GM18867 (cell line): ENCODE data around the gene BOLA1.
"Not testable (repeated sequence)": the region's sequence is repeated elsewhere in the genome, so short reads cannot be mapped to it uniquely, and the experiment has no call there.

Experiments used
- ATAC-seq: cut with Tn5 transposase; IDR thresholded peaks from one replicate; pipeline ENCODE4 v1.9.1; 2021; ENCODE audit warnings: mild to moderate bottlenecking, moderate library complexity; ENCODE audit not compliant: unreplicated experiment

BOLA1 gene

GRCh38 chr1:149927563-149928400 is 28.4 kb downstream of the BOLA1 start, which contains the start of gene SF3B4:
Gene SF3B4, minus strand, starts transcription at chr1:149927803. Its CDS starts 44 bp downstream, at chr1:149927759.
- peak; percentile 93 for ATAC-seq

- no peak for ATAC-seq
These were observed 29.0 kb downstream of the BOLA1 start for GRCh38 chr1:149928401-149928724.

- no peak for ATAC-seq
These were observed 30.5 kb downstream of the BOLA1 start for GRCh38 chr1:149929856-149930255.

- no peak for ATAC-seq
These were observed 31.9 kb downstream of the BOLA1 start for GRCh38 chr1:149931212-149931790.

GRCh38 chr1:149932474-149932873 is 33.1 kb downstream of the BOLA1 start:
- no peak for ATAC-seq

- no peak for ATAC-seq
These were observed 33.8 kb downstream of the BOLA1 start for GRCh38 chr1:149933208-149933607.

- no peak for ATAC-seq
These were observed 35.0 kb downstream of the BOLA1 start for GRCh38 chr1:149934356-149934755.

- no peak for ATAC-seq
These were observed 37.0 kb downstream of the BOLA1 start, which contains the start of gene MTMR11 for GRCh38 chr1:149936170-149936991. Gene MTMR11, minus strand, starts transcription at chr1:149936879. Its CDS starts 232 bp downstream, at chr1:149936647.

- no peak for ATAC-seq
These were observed 37.8 kb downstream of the BOLA1 start for GRCh38 chr1:149936992-149937705.

GRCh38 chr1:149937759-149938158 is 38.4 kb downstream of the BOLA1 start:
- ATAC-seq, result no peak

GRCh38 chr1:149938668-149939003 is 39.3 kb downstream of the BOLA1 start:
- ATAC-seq, result not testable (repeated sequence)

- ATAC-seq, result no peak
These were observed 41.1 kb downstream of the BOLA1 start for GRCh38 chr1:149940427-149940826.

GRCh38 chr1:149942207-149942606 is 42.8 kb downstream of the BOLA1 start:
- ATAC-seq, result no peak

- ATAC-seq, result no peak
These were observed 43.5 kb downstream of the BOLA1 start for GRCh38 chr1:149942885-149943284.

- ATAC-seq, result no peak
These were observed 45.8 kb downstream of the BOLA1 start for GRCh38 chr1:149945206-149945605.

GRCh38 chr1:149949911-149950310 is 50.5 kb downstream of the BOLA1 start:
- no peak for ATAC-seq
